ENCODE data around the gene OR2F2. TPM values are rescaled to one million over a fixed set of nuclear protein-coding genes. Genes with fewer than 3 reads are reported as not detected.

Gene OR2F2
- polyA plus RNA-seq, 3 donors = not detected

GRCh38 chr7:143886826-143887477 lies 48.1 kb upstream of the OR2F2 start:
- Histone ChIP-seq H3K9me3 (replicated peaks in 1 of 2; ENCODE audit: control insufficient read depth in 1 of 2, insufficient read depth in 1 of 2, low read length in 2 of 2) (peaks cover 0 to 14% of the 10 kb centered on the region in 2 donors), H3K4me3 (replicated peaks in 1 of 3; ENCODE audit: low read depth in 2 of 3, low read length in 3 of 3) (no peak overlapping the region), H2AFZ (ENCODE audit: insufficient read depth, low read depth, low read length, poor library complexity, severe bottlenecking) (no peak overlapping the region), H3K27ac (ENCODE audit: low read depth in 1 of 2, low read length in 2 of 2) (no peak overlapping the region), H3K79me2 (ENCODE audit: insufficient read depth, low read length) (no peaks in the 10 kb centered on the region), H4K20me1 (ENCODE audit: insufficient read depth, low read length) (peaks cover 15% of the 10 kb centered on the region), H3K4me1 (ENCODE audit: control insufficient read depth in 1 of 2, insufficient read depth in 2 of 2, low read length in 2 of 2) (peaks cover 0 to 10% of the 10 kb centered on the region in 2 donors), H3K36me3 (replicated peaks in 1 of 2; ENCODE audit: control insufficient read depth in 1 of 2, insufficient read depth in 2 of 2, low read length in 2 of 2) (no peaks in the 10 kb centered on the region), H3K9ac (ENCODE audit: insufficient read depth, low read length, poor library complexity, severe bottlenecking) (no peak overlapping the region), H3K27me3 (ENCODE audit: control insufficient read depth in 2 of 2, insufficient read depth in 2 of 2, low read length in 2 of 2) (peaks cover 32 to 42% of the 10 kb centered on the region in 2 donors), H3K4me2 (replicated peaks; ENCODE audit: extremely low read depth, low read length, poor library complexity, severe bottlenecking) (no peak overlapping the region)
- intact Hi-C loops (cut with micrococcal nuclease) = no loop called here
- 67% methylated on average over 1 of the region's 6 CpGs for WGBS (ENCODE audit: insufficient coverage)
- no peak overlapping the region for H3K27ac Mint-ChIP-seq
- no peak for TF ChIP-seq CTCF (IDR thresholded peaks at IDR 0.05)
- peaks cover 10 to 13% of the 10 kb centered on the region in 2 donors for H3K36me3 Mint-ChIP-seq
- peaks cover 0 to 15% (median 12%) of the 10 kb centered on the region in 7 donors for H3K9me3 Mint-ChIP-seq
- H3K4me3 Mint-ChIP-seq = peak overlapping the region in 1 of 2 donors; percentile 50
- DNase-seq = no peak
- peaks cover 25% of the 10 kb centered on the region for H3K4me1 Mint-ChIP-seq
- H3K27me3 Mint-ChIP-seq (ENCODE audit: low read depth in 3 of 3) = peaks cover 38 to 44% (median 40%) of the 10 kb centered on the region in 3 donors

- no peak for DNase-seq
- Histone ChIP-seq H4K20me1 (ENCODE audit: insufficient read depth, low read length) (peaks cover 7% of the 10 kb centered on the region), H2AFZ (ENCODE audit: insufficient read depth, low read depth, low read length, poor library complexity, severe bottlenecking) (no peak overlapping the region), H3K36me3 (replicated peaks in 1 of 2; ENCODE audit: control insufficient read depth in 1 of 2, insufficient read depth in 2 of 2, low read length in 2 of 2) (no peaks in the 10 kb centered on the region), H3K27me3 (ENCODE audit: control insufficient read depth in 2 of 2, insufficient read depth in 2 of 2, low read length in 2 of 2) (peaks cover 16 to 21% of the 10 kb centered on the region in 2 donors), H3K4me1 (ENCODE audit: control insufficient read depth in 1 of 2, insufficient read depth in 2 of 2, low read length in 2 of 2) (peaks cover 0 to 6% of the 10 kb centered on the region in 2 donors), H3K79me2 (ENCODE audit: insufficient read depth, low read length) (no peaks in the 10 kb centered on the region), H3K4me3 (replicated peaks in 1 of 3; ENCODE audit: low read depth in 2 of 3, low read length in 3 of 3) (no peak overlapping the region), H3K4me2 (replicated peaks; ENCODE audit: extremely low read depth, low read length, poor library complexity, severe bottlenecking) (no peak overlapping the region), H3K9me3 (replicated peaks in 1 of 2; ENCODE audit: control insufficient read depth in 1 of 2, insufficient read depth in 1 of 2, low read length in 2 of 2) (peaks cover 5% of the 10 kb centered on the region in 2 donors), H3K9ac (ENCODE audit: insufficient read depth, low read length, poor library complexity, severe bottlenecking) (no peak overlapping the region), H3K27ac (ENCODE audit: low read depth in 1 of 2, low read length in 2 of 2) (no peak overlapping the region)
- no peak overlapping the region for H3K27ac Mint-ChIP-seq
- H3K27me3 Mint-ChIP-seq (ENCODE audit: low read depth in 3 of 3) = peaks cover 19 to 23% (median 20%) of the 10 kb centered on the region in 3 donors
- intact Hi-C loops (cut with micrococcal nuclease) = no loop called here
- H3K4me3 Mint-ChIP-seq = no peak overlapping the region
- WGBS (ENCODE audit: insufficient coverage) = no CpG with 5 or more reads among the region's 2 CpGs
- peaks cover 8 to 13% of the 10 kb centered on the region in 2 donors for H3K36me3 Mint-ChIP-seq
- H3K9me3 Mint-ChIP-seq = peaks cover 0 to 18% (median 9%) of the 10 kb centered on the region in 7 donors
- no peak for TF ChIP-seq CTCF (IDR thresholded peaks at IDR 0.05)
- H3K4me1 Mint-ChIP-seq = peaks cover 13% of the 10 kb centered on the region
Measured at GRCh38 chr7:143889068-143889467, 46.0 kb upstream of the OR2F2 start.

Data from CD14-positive monocyte (primary cell).